Neutrophil (primary cell): ENCODE data around the gene PMPCA.

Source experiments
- H3K27ac ChIP-seq: fragments of 200-600 bp; sonication (generic); 2 replicates; pipeline ENCODE4 v1.5.1; 2016; ENCODE audit warnings: mild to moderate bottlenecking, moderate library complexity
- H3K27me3 ChIP-seq: fragments of 200-600 bp; sonication (generic); 2 replicates; pipeline ENCODE4 v1.6.0; 2016; ENCODE audit warnings: mild to moderate bottlenecking
- H3K36me3 ChIP-seq: fragments of 200-600 bp; sonication (generic); 2 replicates; pipeline ENCODE4 v1.5.1; 2017
- H3K4me1 ChIP-seq, 2 experiments: fragments of 200-600 bp in 1 of 2; sonication (generic) in 1 of 2; 1 replicate in 1 of 2; 2 replicates in 1 of 2; pipeline versions ENCODE4 v1.5.1 to v1.6.1; 2013 to 2016; ENCODE audit warnings: low read depth in 1 of 2, low read length in 1 of 2, mild to moderate bottlenecking in 1 of 2, moderate library complexity in 1 of 2; ENCODE audit not compliant: control insufficient read depth in 1 of 2, insufficient read depth in 1 of 2
- H3K4me3 ChIP-seq, 2 experiments: fragments of 200-600 bp in 1 of 2; sonication (generic) in 1 of 2; 1 replicate in 1 of 2; 2 replicates in 1 of 2; pipeline ENCODE4 v1.5.1; 2013 to 2016; ENCODE audit warnings: low read depth in 1 of 2, low read length in 1 of 2, mild to moderate bottlenecking in 1 of 2, moderate library complexity in 1 of 2
- H3K9me3 ChIP-seq: fragments of 200-600 bp; sonication (generic); 2 replicates; pipeline ENCODE4 v1.5.1; 2016
- CTCF ChIP-seq: fragments of 200-600 bp; sonication (generic); IDR thresholded peaks from 2 replicates; pipeline ENCODE4 v1.5.1; 2016; ENCODE audit warnings: antibody characterized with exemption

The PMPCA gene

DNA sequence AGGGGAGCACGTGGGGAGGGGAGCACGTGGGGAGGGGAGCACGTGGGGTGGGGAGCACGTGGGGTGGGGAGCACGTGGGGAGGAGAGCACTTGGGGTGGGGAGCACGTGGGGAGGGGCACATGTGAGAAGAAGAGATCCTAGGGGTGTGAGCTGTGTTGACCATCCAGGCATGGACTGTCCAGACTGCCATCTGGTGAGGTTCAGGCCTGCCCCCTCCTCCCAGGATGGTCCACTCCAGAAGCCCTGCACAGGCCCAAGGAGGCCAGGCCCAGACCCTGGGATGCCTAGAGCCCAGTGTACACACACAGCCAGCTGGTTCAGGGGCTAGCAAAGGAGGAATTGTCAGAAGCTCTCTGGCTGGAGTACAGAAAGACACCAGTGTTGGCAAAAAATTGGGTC lies 12.8 kb upstream of the PMPCA start:
- H3K36me3 ChIP-seq, result peaks cover 55% of the 10 kb centered on the region
- no peak for TF ChIP-seq CTCF
- no peak overlapping the region for H3K4me3 ChIP-seq
- H3K27me3 ChIP-seq, result peaks cover 5% of the 10 kb centered on the region
- peaks cover 15 to 17% of the 10 kb centered on the region in 2 experiments for H3K4me1 ChIP-seq
- no peak overlapping the region for H3K27ac ChIP-seq
- no peaks in the 10 kb centered on the region for H3K9me3 ChIP-seq

DNA sequence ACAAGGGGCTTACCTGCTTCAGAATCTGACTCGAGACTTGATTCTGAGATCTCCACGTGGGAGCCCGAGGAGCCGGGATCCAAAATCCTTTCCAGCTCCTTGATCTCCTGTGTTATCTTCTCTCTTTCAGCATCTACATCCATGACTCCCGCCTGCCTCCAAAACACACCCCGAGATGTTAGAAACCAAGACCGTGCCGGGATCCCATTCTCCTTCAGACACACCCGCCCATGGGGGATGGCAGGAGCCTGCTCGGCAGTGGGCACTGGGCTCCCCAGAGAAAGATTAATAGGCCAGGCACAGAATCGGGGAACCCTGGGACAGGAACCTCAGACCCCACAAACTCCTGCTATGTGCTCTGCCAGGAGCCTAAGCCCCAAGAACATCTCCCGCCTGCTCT lies 12.2 kb upstream of the PMPCA start:
- Histone ChIP-seq H3K4me1 (peaks cover 15 to 17% of the 10 kb centered on the region in 2 experiments), H3K36me3 (peaks cover 49% of the 10 kb centered on the region), H3K27ac (no peak overlapping the region), H3K27me3 (peaks cover 5% of the 10 kb centered on the region), H3K4me3 (no peak overlapping the region), H3K9me3 (no peaks in the 10 kb centered on the region)
- TF ChIP-seq CTCF, result no peak

DNA sequence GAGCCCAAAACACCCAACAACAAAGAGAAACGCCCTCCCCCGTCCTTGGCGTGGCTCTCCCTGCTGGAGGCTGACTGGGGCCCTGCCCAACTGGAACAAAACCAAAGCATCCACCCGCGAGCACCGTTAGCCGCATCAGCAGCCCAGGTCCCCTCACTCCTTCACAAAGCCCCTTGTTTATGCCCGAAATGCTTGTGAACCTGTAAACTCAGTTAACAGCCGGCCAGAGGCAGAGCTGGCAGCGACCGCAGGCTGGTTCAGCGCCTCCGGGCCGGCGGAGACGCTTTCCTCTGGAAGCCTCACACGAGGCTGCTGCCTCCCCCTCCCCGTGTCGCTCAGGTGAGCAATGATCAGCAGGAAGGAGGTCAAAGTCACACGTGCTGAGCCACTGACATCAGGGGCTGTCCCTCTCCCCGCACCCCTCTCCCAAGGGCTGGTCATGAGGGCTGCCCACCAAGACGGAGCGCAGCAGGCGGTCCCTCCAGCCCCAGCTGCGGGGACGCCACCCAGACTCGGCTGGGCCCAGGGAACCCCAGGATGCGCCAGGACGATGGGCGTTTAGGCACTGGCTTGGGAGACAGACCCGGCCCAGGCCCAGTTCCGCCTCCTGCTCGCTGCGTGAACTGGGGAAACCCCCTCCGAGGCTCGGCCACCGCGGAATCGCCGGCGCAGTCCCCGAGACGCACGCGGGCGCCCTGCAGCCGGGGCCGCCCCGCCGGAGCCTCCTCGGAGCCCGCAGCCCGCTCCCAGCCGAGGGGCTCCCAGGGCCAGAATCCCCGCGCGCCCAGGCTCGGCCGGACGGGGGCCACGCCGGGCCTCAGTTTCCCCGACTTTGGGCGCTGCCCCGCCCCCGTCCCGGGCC lies 11.1 kb upstream of the PMPCA start:
- H3K4me3 ChIP-seq, result peak overlapping the region; percentile 81 to 93
- TF ChIP-seq CTCF, result no peak
- peak overlapping the region; percentile 57 for H3K27ac ChIP-seq
- H3K36me3 ChIP-seq, result peaks cover 46% of the 10 kb centered on the region
- H3K4me1 ChIP-seq, result peaks cover 15 to 17% of the 10 kb centered on the region in 2 experiments
- H3K27me3 ChIP-seq, result peaks cover 5% of the 10 kb centered on the region
- no peaks in the 10 kb centered on the region for H3K9me3 ChIP-seq

DNA sequence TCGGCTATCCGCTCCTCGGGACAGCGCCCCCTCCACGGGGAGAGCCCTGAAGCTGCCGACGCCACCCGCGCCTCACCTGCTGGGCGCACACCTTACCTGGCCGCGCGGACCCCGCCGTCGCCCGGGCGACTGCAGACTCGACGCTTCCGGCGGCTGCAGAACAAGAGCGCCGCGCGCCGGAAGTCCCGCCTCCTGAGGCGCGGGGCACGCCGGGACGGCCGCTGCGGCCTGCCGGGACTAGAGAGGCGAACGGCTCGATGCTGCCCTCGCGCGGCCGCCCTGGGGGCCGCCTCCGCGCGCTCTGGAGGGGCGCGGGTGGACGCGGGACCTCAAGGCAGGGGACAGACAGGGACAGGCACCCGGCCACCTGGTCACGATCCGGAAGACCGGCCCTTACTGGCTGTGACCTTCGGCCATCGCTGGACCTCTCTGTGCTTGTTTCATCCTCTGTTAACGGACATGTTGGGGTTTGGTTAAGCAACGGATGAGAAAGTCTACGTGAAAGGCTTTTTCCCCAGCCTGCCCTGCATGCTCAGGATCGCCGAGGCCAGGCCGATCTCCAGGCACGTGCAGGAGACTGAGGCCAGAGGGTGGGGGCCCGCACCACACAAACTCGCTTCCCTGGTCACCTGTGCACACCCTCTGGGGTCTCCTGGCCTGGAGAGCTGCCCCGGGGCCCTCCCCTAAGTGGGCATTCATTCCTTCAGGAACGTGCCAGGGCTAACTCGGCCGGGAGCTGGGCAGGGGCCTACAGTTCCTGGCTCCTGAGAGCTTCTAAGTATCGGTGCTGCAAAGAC lies 10.2 kb upstream of the PMPCA start, which contains the start of gene SNAPC4:
SNAPC4 (minus strand) TSS at position 133 of the 797 bp plus-strand sequence. CDS start 1,742 bp downstream, outside the sequence.
- Histone ChIP-seq H3K36me3 (peaks cover 45% of the 10 kb centered on the region), H3K27ac (peak within 1 kb of the TSS; percentile 57), H3K4me3 (peak within 1 kb of the TSS; percentile 81 to 93), H3K27me3 (peaks cover 5% of the 10 kb centered on the region), H3K9me3 (no peaks in the 10 kb centered on the region), H3K4me1 (peaks cover 15 to 17% of the 10 kb centered on the region in 2 experiments)
- peak; percentile 99 for TF ChIP-seq CTCF

- H3K9me3 ChIP-seq, result no peaks in the 10 kb centered on the region
- peaks cover 15 to 17% of the 10 kb centered on the region in 2 experiments for H3K4me1 ChIP-seq
- H3K36me3 ChIP-seq, result peaks cover 37% of the 10 kb centered on the region
- TF ChIP-seq CTCF, result no peak
- H3K27me3 ChIP-seq, result peaks cover 5% of the 10 kb centered on the region
- H3K27ac ChIP-seq, result no peak overlapping the region
- H3K4me3 ChIP-seq, result no peak overlapping the region
Measured at GRCh38 chr9:136401173-136401922, 9.1 kb upstream of the PMPCA start.
